ENCODE measurements around the gene PPP1R16B.

GRCh38 chr20:38871560-38871953 is 66.1 kb downstream of the PPP1R16B start:
- no peak for TF ChIP-seq CTCF (IDR thresholded peaks at IDR 0.05)
- no peak for TF ChIP-seq POLR2A (IDR thresholded peaks at IDR 0.05)

Data from body of pancreas (tissue), 4 donors.